ENCODE data around the gene CRTC1. TPM values are rescaled to one million over a fixed set of nuclear protein-coding genes. Genes with fewer than 3 reads are reported as not detected.
A peak's percentile ranks its signal among the peaks of the same experiment; 100 is the strongest.

The CRTC1 gene
- total RNA-seq, 2 donors from 2014 or later: 4.9 to 6.5 TPM

- TF ChIP-seq CTCF (IDR thresholded peaks at IDR 0.05) (no peak), POLR2A (IDR thresholded peaks at IDR 0.05) (no peak)
- no peaks in the 10 kb centered on the region for H3K9me3 ChIP-seq
- H3K4me3 ChIP-seq: no peak overlapping the region
- H3K27me3 ChIP-seq: no peaks in the 10 kb centered on the region
- DNase-seq: peak in 3 of 4 donors; percentile 27 to 49 (median 41)
- WGBS, 2 donors: 84 to 86% methylated on average over 20 to 32 of the region's 37 CpGs
- peaks cover 0 to 1% of the 10 kb centered on the region in 2 donors for H3K36me3 ChIP-seq (replicated peaks in 1 of 2; ENCODE audit: insufficient read depth in 1 of 2, low read depth in 2 of 2)
- H3K27ac ChIP-seq: peak overlapping the region in 3 of 4 donors; percentile 39 to 73 (median 55)
- H3K4me1 ChIP-seq: no peaks in the 10 kb centered on the region
- ATAC-seq: peak; percentile 51
- intact Hi-C loops (cut with DNase I): no loop called here
Observed at GRCh38 chr19:18660051-18660910, 23.2 kb upstream of the CRTC1 start.

DNA sequence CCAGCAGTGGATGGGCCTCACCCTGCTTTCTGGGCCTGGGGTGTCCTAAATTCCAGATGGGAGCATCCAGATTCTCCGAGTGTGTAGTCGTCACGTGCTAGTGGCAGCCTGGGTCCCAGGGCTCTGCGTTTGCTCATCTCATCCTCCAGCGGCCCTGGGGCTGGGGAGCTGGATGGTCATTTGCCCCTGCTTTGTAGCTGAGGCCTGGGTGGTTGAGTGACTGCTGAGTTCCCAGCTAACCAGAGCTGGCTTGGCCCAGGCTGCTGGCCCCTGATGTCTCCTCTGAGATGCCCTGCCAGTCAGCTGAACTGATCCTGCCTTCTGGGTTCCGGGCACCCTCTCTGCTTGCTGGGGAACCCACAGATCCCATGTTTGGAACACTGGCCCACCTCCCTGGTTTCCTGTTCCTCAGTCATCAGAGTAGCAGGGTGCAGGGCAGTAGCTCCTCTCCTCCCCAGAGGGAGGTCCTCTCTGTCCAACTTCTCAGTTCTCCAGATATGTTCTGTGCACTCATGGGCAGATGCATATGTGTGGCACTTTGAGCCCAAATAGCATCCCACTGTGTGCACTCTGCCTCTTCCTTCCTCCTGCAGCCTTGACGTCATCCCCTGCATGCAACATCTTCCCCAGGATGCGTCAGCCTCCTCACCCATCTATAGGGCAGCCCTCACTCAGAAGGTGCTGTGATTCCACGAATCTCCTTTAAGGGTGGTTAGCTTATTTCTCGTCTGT is 22.4 kb upstream of the CRTC1 start:
- Histone ChIP-seq H3K27me3 (no peaks in the 10 kb centered on the region), H3K27ac (peak overlapping the region in 1 of 4 donors; percentile 55), H3K4me1 (no peaks in the 10 kb centered on the region), H3K4me3 (no peak overlapping the region), H3K9me3 (no peaks in the 10 kb centered on the region), H3K36me3 (replicated peaks in 1 of 2; ENCODE audit: insufficient read depth in 1 of 2, low read depth in 2 of 2) (peaks cover 0 to 3% of the 10 kb centered on the region in 2 donors)
- peak; percentile 8 for ATAC-seq
- DNase-seq: no peak
- WGBS, 2 donors: 91 to 100% methylated on average over 4 to 10 of the region's 10 CpGs
- intact Hi-C loops (cut with DNase I): no loop called here
- TF ChIP-seq POLR2A (IDR thresholded peaks at IDR 0.05) (no peak), CTCF (IDR thresholded peaks at IDR 0.05) (no peak)

- H3K4me3 ChIP-seq: no peak overlapping the region
- peaks cover 0 to 10% of the 10 kb centered on the region in 2 donors for H3K36me3 ChIP-seq (replicated peaks in 1 of 2; ENCODE audit: insufficient read depth in 1 of 2, low read depth in 2 of 2)
- H3K27me3 ChIP-seq: no peaks in the 10 kb centered on the region
- TF ChIP-seq CTCF (IDR thresholded peaks at IDR 0.05) (no peak), POLR2A (IDR thresholded peaks at IDR 0.05) (no peak)
- H3K4me1 ChIP-seq: no peaks in the 10 kb centered on the region
- ATAC-seq: no peak
- WGBS, 2 donors: 83% methylated on average over 7 to 15 of the region's 15 CpGs
- no peak for DNase-seq
- H3K27ac ChIP-seq: no peak overlapping the region
- no peaks in the 10 kb centered on the region for H3K9me3 ChIP-seq
- intact Hi-C loops (cut with DNase I): no loop called here
Observed at GRCh38 chr19:18662972-18663732, 20.3 kb upstream of the CRTC1 start.

DNA sequence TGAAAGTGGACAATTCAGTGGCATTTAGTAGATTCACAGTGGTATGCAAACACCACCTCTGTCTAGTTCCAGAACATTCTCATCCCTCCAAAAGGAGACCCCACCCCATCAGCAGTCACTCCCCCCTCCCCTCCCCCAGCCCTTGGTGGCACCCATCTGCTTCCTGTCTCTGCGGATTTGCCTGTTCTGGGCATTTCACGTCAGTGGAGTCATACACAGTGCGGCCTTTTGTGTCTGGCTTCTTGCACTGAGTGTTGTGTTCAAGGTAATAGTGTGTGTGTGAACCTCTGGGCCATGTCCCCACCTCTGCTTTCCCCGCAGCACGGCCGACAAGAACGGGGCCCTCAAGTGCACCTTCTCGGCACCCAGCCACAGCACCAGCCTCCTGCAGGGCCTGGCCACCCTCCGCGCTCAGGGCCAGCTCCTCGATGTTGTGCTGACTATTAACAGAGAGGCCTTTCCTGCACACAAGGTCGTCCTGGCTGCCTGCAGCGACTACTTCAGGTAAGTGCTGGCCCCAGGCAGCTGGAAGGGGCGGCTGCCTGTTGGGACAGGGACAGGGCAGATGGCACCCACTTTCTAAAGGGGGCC is 19.4 kb upstream of the CRTC1 start:
- ATAC-seq (no peak), DNase-seq (no peak)
- no peak for TF ChIP-seq CTCF (IDR thresholded peaks at IDR 0.05)
- TF ChIP-seq POLR2A (IDR thresholded peaks at IDR 0.05): no peak
- intact Hi-C loops (cut with DNase I): no loop called here
- H3K36me3 ChIP-seq (replicated peaks in 1 of 2; ENCODE audit: insufficient read depth in 1 of 2, low read depth in 2 of 2): peaks cover 0 to 17% of the 10 kb centered on the region in 2 donors
- H3K27me3 ChIP-seq: no peaks in the 10 kb centered on the region
- H3K4me3 ChIP-seq: no peak overlapping the region
- 79 to 81% methylated on average over 12 to 14 of the region's 14 CpGs for whole genome bisulfite sequencing, 2 donors
- H3K9me3 ChIP-seq: no peaks in the 10 kb centered on the region
- no peak overlapping the region for H3K27ac ChIP-seq
- no peaks in the 10 kb centered on the region for H3K4me1 ChIP-seq

All from body of pancreas (tissue), 4 donors.